Measurements from ENCODE around the gene SEMA4D.

- no peak for TF ChIP-seq CTCF (IDR thresholded peaks at IDR 0.05; ENCODE audit: borderline replicate concordance, extremely low read depth, low read length, poor library complexity, severe bottlenecking)
- TF ChIP-seq EZH2 (IDR thresholded peaks at IDR 0.05; ENCODE audit: borderline replicate concordance, low read depth, low read length, severe bottlenecking): no peak
Measured at GRCh38 chr9:89407070-89407469, 90.8 kb downstream of the SEMA4D start.
